K562 (cell line): ENCODE measurements around the gene SCG2.

Source experiments
- ATF7 ChIP-seq: fragments of 450-650 bp; IDR thresholded peaks from 2 replicates; pipeline ENCODE4 v1.7.1; 2014; ENCODE audit warnings: mild to moderate bottlenecking, moderate library complexity
- CREBBP ChIP-seq: IDR thresholded peaks from one replicate; pipeline ENCODE4 v1.6.1; 2012; ENCODE audit warnings: low read depth, mild to moderate bottlenecking, control low read depth, inconsistent platforms, low read length
- CSDE1 ChIP-seq, 2 experiments: fragments of 450-650 bp; IDR thresholded peaks; 2 replicates each; pipeline ENCODE4 v1.6.1; 2016; ENCODE audit warnings: mild to moderate bottlenecking in 1 of 2
- CTCF ChIP-seq, 3 experiments: IDR thresholded peaks in 2 of 3; conservative IDR thresholded peaks in 1 of 3; 2 replicates each; pipeline ENCODE4 v1.5.1; 2011 to 2012; ENCODE audit warnings: low read length in 3 of 3, mild to moderate bottlenecking in 3 of 3, control low read depth in 2 of 3, improper control_type of control experiment in 1 of 3, inconsistent platforms in 1 of 3, low read depth in 1 of 3, mixed read lengths in 1 of 3, moderate library complexity in 1 of 3; ENCODE audit not compliant: insufficient read depth in 2 of 3
- ELF1 ChIP-seq: fragments of 200-800 bp; sonication (Bioruptor generic); IDR thresholded peaks from 2 replicates; pipeline ENCODE4 v1.6.1; 2016; ENCODE audit warnings: missing genetic modification characterization, missing compliant biosample characterization
- FOXM1 ChIP-seq, 2 experiments: fragments of 450-650 bp in 1 of 2; sonication (generic) in 1 of 2; formaldehyde crosslinking in 1 of 2; IDR thresholded peaks; 2 replicates each; pipeline versions ENCODE4 v1.6.1 to v1.9.0; 2017 to 2022; ENCODE audit warnings: low read depth in 2 of 2, mild to moderate bottlenecking in 2 of 2, missing genetic modification reagents in 1 of 2, moderate library complexity in 1 of 2
- NR2C2 ChIP-seq, 2 experiments: fragments of 200-800 bp in 1 of 2; sonication (Bioruptor generic) in 1 of 2; sonication (generic) in 1 of 2; formaldehyde crosslinking in 1 of 2; IDR thresholded peaks; 2 replicates each; pipeline versions ENCODE4 v1.6.1 to v1.8.0; 2016 to 2022; ENCODE audit warnings: mild to moderate bottlenecking in 1 of 2, missing compliant biosample characterization in 1 of 2, missing genetic modification characterization in 1 of 2, missing genetic modification reagents in 1 of 2
- POLR2A ChIP-seq: fragments of 450-650 bp; conservative IDR thresholded peaks from 2 replicates; pipeline ENCODE4 v1.6.1; 2016
- SMAD3 ChIP-seq: fragments of 450-650 bp; formaldehyde crosslinking; conservative IDR thresholded peaks from 2 replicates; pipeline ENCODE4 v1.4.0; 2020; ENCODE audit warnings: mild to moderate bottlenecking
- TSHZ1 ChIP-seq: fragments of 250-450 bp; sonication (Bioruptor Pico); IDR thresholded peaks from 2 replicates; pipeline ENCODE4 v1.4.0; 2020; ENCODE audit warnings: mild to moderate bottlenecking, moderate library complexity
- ZNF354B ChIP-seq: fragments of 250-450 bp; sonication (Bioruptor Pico); IDR thresholded peaks from 2 replicates; pipeline ENCODE4 v1.4.0; 2020

GRCh38 chr2:223580951-223581350, 21.2 kb downstream of the SCG2 start:
- no peak for TF ChIP-seq FOXM1 (IDR thresholded peaks at IDR 0.05; ENCODE audit: low read depth)
- no peak for TF ChIP-seq FOXM1 (CRISPR knock-in tag; IDR thresholded peaks at IDR 0.05; ENCODE audit: low read depth)
- no peak for TF ChIP-seq ELF1 (tag)
- no peak for TF ChIP-seq SMAD3 (CRISPR knock-in tag)
- TF ChIP-seq TSHZ1 (CRISPR knock-in tag), result no peak
- no peak for TF ChIP-seq POLR2A
- no peak for TF ChIP-seq NR2C2 (CRISPR knock-in tag; IDR thresholded peaks at IDR 0.05)
- TF ChIP-seq NR2C2 (tag; IDR thresholded peaks at IDR 0.05), result no peak
- no peak for TF ChIP-seq CSDE1 (IDR thresholded peaks at IDR 0.05)
- TF ChIP-seq ZNF354B, result no peak
- no peak for TF ChIP-seq CTCF (IDR thresholded peaks at IDR 0.05 in 2 of 3, conservative IDR thresholded peaks at IDR 0.05 in 1 of 3; ENCODE audit: insufficient read depth in 2 of 3, low read depth in 1 of 3, low read length in 3 of 3)
- TF ChIP-seq ATF7, result no peak
- TF ChIP-seq CREBBP, result no peak
